Pancreas (tissue), 10 donors: Measurements from ENCODE around the gene HS3ST4. TPM values are rescaled to one million over a fixed set of nuclear protein-coding genes. Genes with fewer than 3 reads are reported as not detected.

Source experiments
- ATAC-seq, 4 donors: fragments of 200-7000 bp; cut with Tn5 transposase; one replicate each; pipeline versions ENCODE4 v1.8.0 to v1.9.1; 2020; ENCODE audit warnings: mild to moderate bottlenecking in 4 of 4, moderate library complexity in 4 of 4
- DNase-seq, 6 donors: peaks; one replicate each; pipeline ENCODE4 v3.0.0-alpha.2; 2020
- FAIRE-seq: peaks from 2 replicates; lab custom pipeline; 2012; peaks lifted over from hg19 to GRCh38; lab: Jason Lieb, UNC
- H3K27ac ChIP-seq, 4 donors: fragments of 200-600 bp; sonication (generic); 1 replicate in 3 of 4; 2 replicates in 1 of 4; pipeline versions ENCODE4 v1.5.0 to v1.8.0; 2020
- H3K27me3 ChIP-seq, 4 donors: fragments of 200-600 bp; one replicate each; pipeline ENCODE4 v1.8.0; 2021
- H3K36me3 ChIP-seq, 3 donors: fragments of 200-600 bp; sonication (generic) in 1 of 3; one replicate each; pipeline versions ENCODE4 v1.5.0 to v1.8.0; 2020 to 2021
- H3K4me1 ChIP-seq, 3 donors: fragments of 200-600 bp; one replicate each; pipeline ENCODE4 v1.8.0; 2021
- H3K4me3 ChIP-seq, 4 donors: fragments of 200-600 bp; sonication (generic) in 2 of 4; one replicate each; pipeline versions ENCODE4 v1.5.0 to v1.8.0; 2020 to 2021
- H3K9me3 ChIP-seq, 4 donors: fragments of 200-600 bp; one replicate each; pipeline ENCODE4 v1.8.0; 2021
- WGBS, 2 donors: extraction: QIAGEN DNeasy Blood & Tissue Kit; methylation state at CpG; one replicate each; pipeline ENCODE4 v1.1.7; 2013; 5-methylcytosine and 5-hydroxymethylcytosine counted together
- intact Hi-C, 3 donors: fragments of 100-400 bp; cut with DNase I; formaldehyde crosslinking; loops; one replicate each; pipeline versions ENCODE4 v1.11.1 to v1.14.2; 2022
- polyA plus RNA-seq, 2 donors: library from polyadenylated mRNA; stranded (reverse); fragments of 200-250 nt; gene quantifications; one replicate each; pipeline ENCODE4 v1.2.3, GENCODE V29; 2013
- total RNA-seq, 6 donors: library from RNA; stranded (reverse); fragmentation: NEBNext Ultra II Directional in 4 of 6; extraction: Animal tissue kit (Norgen Biotek cat#: 25700) in 4 of 6; gene quantifications; one replicate each; pipeline versions ENCODE4 v1.2.1 to v1.2.4, GENCODE V29; 2021 to 2023
- TF ChIP-seq, protein P1 (sequence below), 4 donors: fragments of 200-600 bp; sonication (generic) in 3 of 4; IDR thresholded peaks; one replicate each; pipeline versions ENCODE4 v1.5.0 to v1.8.0; 2021; ENCODE audit warnings: antibody characterized with exemption in 4 of 4
- donor health status: healthy with polysubstance abuse.
- donor health status: DM: no; HTN: no; CAD: no; lungs with moderate emphysema.
- donor health status: DM: no; HTN: no; CAD: no.
- donor health status: control.
- donor health status: control.
- donor health status: Bipolar disorder and iron deficiency.
- donor health status: DM: yes; HTN: yes; CAD: no.
- donor health status: DM: no; HTN: no; CAD: no.
- donor health status: DM: no; HTN: no; CAD: no.
- donor health status: DM: yes; HTN: yes; CAD: no.

Gene HS3ST4
- total and polyA plus RNA-seq, 8 donors: 0.05 to 0.19 TPM; not detected in 6

GRCh38 chr16:25896411-25896810 lies 204.7 kb downstream of the HS3ST4 start:
- TF ChIP-seq, protein P1, sequence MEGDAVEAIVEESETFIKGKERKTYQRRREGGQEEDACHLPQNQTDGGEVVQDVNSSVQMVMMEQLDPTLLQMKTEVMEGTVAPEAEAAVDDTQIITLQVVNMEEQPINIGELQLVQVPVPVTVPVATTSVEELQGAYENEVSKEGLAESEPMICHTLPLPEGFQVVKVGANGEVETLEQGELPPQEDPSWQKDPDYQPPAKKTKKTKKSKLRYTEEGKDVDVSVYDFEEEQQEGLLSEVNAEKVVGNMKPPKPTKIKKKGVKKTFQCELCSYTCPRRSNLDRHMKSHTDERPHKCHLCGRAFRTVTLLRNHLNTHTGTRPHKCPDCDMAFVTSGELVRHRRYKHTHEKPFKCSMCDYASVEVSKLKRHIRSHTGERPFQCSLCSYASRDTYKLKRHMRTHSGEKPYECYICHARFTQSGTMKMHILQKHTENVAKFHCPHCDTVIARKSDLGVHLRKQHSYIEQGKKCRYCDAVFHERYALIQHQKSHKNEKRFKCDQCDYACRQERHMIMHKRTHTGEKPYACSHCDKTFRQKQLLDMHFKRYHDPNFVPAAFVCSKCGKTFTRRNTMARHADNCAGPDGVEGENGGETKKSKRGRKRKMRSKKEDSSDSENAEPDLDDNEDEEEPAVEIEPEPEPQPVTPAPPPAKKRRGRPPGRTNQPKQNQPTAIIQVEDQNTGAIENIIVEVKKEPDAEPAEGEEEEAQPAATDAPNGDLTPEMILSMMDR (IDR thresholded peaks at IDR 0.05): no peak
- whole genome bisulfite sequencing, 2 donors: 11% methylated on average over 5 of the region's 5 CpGs
- H3K4me3 ChIP-seq: no peak overlapping the region
- no peaks in the 10 kb centered on the region for H3K36me3 ChIP-seq
- H3K27ac ChIP-seq: no peak overlapping the region
- intact Hi-C loops: no loop called here
- ATAC-seq (peak; percentile 60 to 90 (median 88)), FAIRE-seq (no peak), DNase-seq (peak in 3 of 6 donors; percentile 14 to 60 (median 40))
- H3K27me3 ChIP-seq: no peaks in the 10 kb centered on the region
- no peaks in the 10 kb centered on the region for H3K9me3 ChIP-seq
- H3K4me1 ChIP-seq: no peaks in the 10 kb centered on the region

- TF ChIP-seq, protein P1 (IDR thresholded peaks at IDR 0.05): no peak
- ATAC-seq: peak in 2 of 4 donors; percentile 25 to 31
- no peaks in the 10 kb centered on the region for H3K9me3 ChIP-seq
- WGBS, 2 donors: 11 to 16% methylated on average over 10 of the region's 10 CpGs
- no peak for FAIRE-seq
- DNase-seq: no peak
- H3K4me3 ChIP-seq: no peak overlapping the region
- intact Hi-C loops: no loop called here
- H3K27ac ChIP-seq: no peak overlapping the region
- H3K27me3 ChIP-seq: no peaks in the 10 kb centered on the region
- H3K36me3 ChIP-seq: no peaks in the 10 kb centered on the region
- no peaks in the 10 kb centered on the region for H3K4me1 ChIP-seq
Observed at GRCh38 chr16:25897702-25898101, 205.9 kb downstream of the HS3ST4 start.

DNA sequence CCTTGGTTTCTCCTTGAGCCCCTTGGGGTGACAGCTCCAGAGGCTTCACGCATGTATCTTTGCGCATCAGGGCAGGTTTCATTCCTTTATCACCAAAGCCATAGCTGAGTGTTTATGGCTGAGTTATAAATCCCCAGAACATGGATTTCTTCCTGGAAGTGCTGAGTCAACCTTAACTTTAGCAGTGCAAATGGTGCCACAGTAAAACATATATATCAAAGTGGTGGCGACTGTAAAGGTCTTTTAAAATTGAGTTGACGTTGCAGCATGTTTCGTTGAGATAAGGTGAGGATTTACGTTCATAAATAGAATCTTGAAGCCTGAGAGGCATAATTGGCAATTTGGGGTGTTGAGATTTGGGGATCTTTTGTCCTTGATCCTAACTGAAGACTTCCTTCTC lies 214.1 kb downstream of the HS3ST4 start:
- TF ChIP-seq, protein P1 (IDR thresholded peaks at IDR 0.05): no peak
- H3K9me3 ChIP-seq: no peaks in the 10 kb centered on the region
- DNase-seq (no peak), ATAC-seq (no peak), FAIRE-seq (no peak)
- H3K27me3 ChIP-seq: no peaks in the 10 kb centered on the region
- intact Hi-C loops: no loop called here
- no peak overlapping the region for H3K4me3 ChIP-seq
- no peaks in the 10 kb centered on the region for H3K36me3 ChIP-seq
- H3K4me1 ChIP-seq: no peaks in the 10 kb centered on the region
- whole genome bisulfite sequencing, 2 donors: 65 to 76% methylated on average over 6 of the region's 6 CpGs
- H3K27ac ChIP-seq: no peak overlapping the region

- TF ChIP-seq, protein P1 (IDR thresholded peaks at IDR 0.05): no peak
- DNase-seq: no peak
- WGBS, 2 donors: 26 to 45% methylated on average over 2 of the region's 2 CpGs
- intact Hi-C loops: no loop called here
- no peaks in the 10 kb centered on the region for H3K36me3 ChIP-seq
- no peak overlapping the region for H3K4me3 ChIP-seq
- no peaks in the 10 kb centered on the region for H3K9me3 ChIP-seq
- no peak for FAIRE-seq
- no peak overlapping the region for H3K27ac ChIP-seq
- ATAC-seq: no peak
- no peaks in the 10 kb centered on the region for H3K4me1 ChIP-seq
- H3K27me3 ChIP-seq: no peaks in the 10 kb centered on the region
Observed at GRCh38 chr16:25910971-25911370, 219.2 kb downstream of the HS3ST4 start.

- Histone ChIP-seq H3K27ac (no peak overlapping the region), H3K4me1 (no peaks in the 10 kb centered on the region), H3K9me3 (no peaks in the 10 kb centered on the region), H3K27me3 (no peaks in the 10 kb centered on the region), H3K36me3 (no peaks in the 10 kb centered on the region), H3K4me3 (no peak overlapping the region)
- intact Hi-C loops: no loop called here
- ATAC-seq (no peak), DNase-seq (no peak), FAIRE-seq (no peak)
- 60 to 72% methylated on average over 5 of the region's 5 CpGs for WGBS, 2 donors
- TF ChIP-seq, protein P1 (IDR thresholded peaks at IDR 0.05): no peak
Observed at GRCh38 chr16:25912321-25912720, 220.6 kb downstream of the HS3ST4 start.
